ENCODE data around the gene ZMAT5.

ZMAT5 gene

GRCh38 chr22:29766632-29767170, at the start of gene ZMAT5:
TSS of gene ZMAT5 (minus strand) at chr22:29767007. CDS start at chr22:29748544, 18,463 bp downstream.
- DNase-seq (ENCODE audit: low read depth), result peak; percentile 84

- DNase-seq (ENCODE audit: low read depth), result no peak
These were observed 49.7 kb upstream of the ZMAT5 start for GRCh38 chr22:29816539-29816938.

GRCh38 chr22:29816128-29816527, 49.3 kb upstream of the ZMAT5 start:
- DNase-seq (ENCODE audit: low read depth), result no peak

- no peak for DNase-seq (ENCODE audit: low read depth)
These were observed 48.8 kb upstream of the ZMAT5 start for GRCh38 chr22:29815580-29815979.

GRCh38 chr22:29814003-29814402, 47.2 kb upstream of the ZMAT5 start:
- DNase-seq (ENCODE audit: low read depth), result no peak

GRCh38 chr22:29813563-29813962, 46.8 kb upstream of the ZMAT5 start:
- DNase-seq (ENCODE audit: low read depth), result no peak

- DNase-seq (ENCODE audit: low read depth), result no peak
These were observed 46.3 kb upstream of the ZMAT5 start for GRCh38 chr22:29813126-29813525.

- DNase-seq (ENCODE audit: low read depth), result no peak
These were observed 44.6 kb upstream of the ZMAT5 start for GRCh38 chr22:29811377-29811776.

- no peak for DNase-seq (ENCODE audit: low read depth)
These were observed 43.4 kb upstream of the ZMAT5 start for GRCh38 chr22:29810216-29810615.

GRCh38 chr22:29806196-29806595, 39.4 kb upstream of the ZMAT5 start:
- no peak for DNase-seq (ENCODE audit: low read depth)

GRCh38 chr22:29804985-29805384, 38.2 kb upstream of the ZMAT5 start:
- DNase-seq (ENCODE audit: low read depth), result no peak

GRCh38 chr22:29803190-29803589, 36.4 kb upstream of the ZMAT5 start:
- no peak for DNase-seq (ENCODE audit: low read depth)

GRCh38 chr22:29801796-29802195, 35.0 kb upstream of the ZMAT5 start:
- DNase-seq (ENCODE audit: low read depth), result no peak

- no peak for DNase-seq (ENCODE audit: low read depth)
These were observed 34.3 kb upstream of the ZMAT5 start for GRCh38 chr22:29801153-29801552.

- DNase-seq (ENCODE audit: low read depth), result no peak
These were observed 32.4 kb upstream of the ZMAT5 start for GRCh38 chr22:29799217-29799680.

- no peak for DNase-seq (ENCODE audit: low read depth)
These were observed 32.0 kb upstream of the ZMAT5 start for GRCh38 chr22:29798801-29799200.

- DNase-seq (ENCODE audit: low read depth), result no peak
These were observed 31.5 kb upstream of the ZMAT5 start for GRCh38 chr22:29798318-29798717.

GRCh38 chr22:29797351-29797750, 30.5 kb upstream of the ZMAT5 start:
- DNase-seq (ENCODE audit: low read depth), result no peak

GRCh38 chr22:29795663-29796062, 28.9 kb upstream of the ZMAT5 start:
- DNase-seq (ENCODE audit: low read depth), result no peak

GRCh38 chr22:29793396-29793795, 26.6 kb upstream of the ZMAT5 start:
- DNase-seq (ENCODE audit: low read depth), result no peak

- DNase-seq (ENCODE audit: low read depth), result no peak
These were observed 23.3 kb upstream of the ZMAT5 start for GRCh38 chr22:29790061-29790460.

- no peak for DNase-seq (ENCODE audit: low read depth)
These were observed 21.8 kb upstream of the ZMAT5 start for GRCh38 chr22:29788339-29789279.

- DNase-seq (ENCODE audit: low read depth), result no peak
These were observed 20.7 kb upstream of the ZMAT5 start for GRCh38 chr22:29787371-29787980.

All from stimulated activated CD8-positive, alpha-beta memory T cell treated with anti-CD3 and anti-CD28 coated beads, Interleukin-12 subunit alpha, Interleukin-12 subunit beta, amount 100 ng/mL, for 1 hour (primary cell).